Measurements from ENCODE around the gene MIPOL1.

The MIPOL1 gene

GRCh38 chr14:37340353-37340752 is 142.6 kb downstream of the MIPOL1 start:
- TF ChIP-seq, protein P1, sequence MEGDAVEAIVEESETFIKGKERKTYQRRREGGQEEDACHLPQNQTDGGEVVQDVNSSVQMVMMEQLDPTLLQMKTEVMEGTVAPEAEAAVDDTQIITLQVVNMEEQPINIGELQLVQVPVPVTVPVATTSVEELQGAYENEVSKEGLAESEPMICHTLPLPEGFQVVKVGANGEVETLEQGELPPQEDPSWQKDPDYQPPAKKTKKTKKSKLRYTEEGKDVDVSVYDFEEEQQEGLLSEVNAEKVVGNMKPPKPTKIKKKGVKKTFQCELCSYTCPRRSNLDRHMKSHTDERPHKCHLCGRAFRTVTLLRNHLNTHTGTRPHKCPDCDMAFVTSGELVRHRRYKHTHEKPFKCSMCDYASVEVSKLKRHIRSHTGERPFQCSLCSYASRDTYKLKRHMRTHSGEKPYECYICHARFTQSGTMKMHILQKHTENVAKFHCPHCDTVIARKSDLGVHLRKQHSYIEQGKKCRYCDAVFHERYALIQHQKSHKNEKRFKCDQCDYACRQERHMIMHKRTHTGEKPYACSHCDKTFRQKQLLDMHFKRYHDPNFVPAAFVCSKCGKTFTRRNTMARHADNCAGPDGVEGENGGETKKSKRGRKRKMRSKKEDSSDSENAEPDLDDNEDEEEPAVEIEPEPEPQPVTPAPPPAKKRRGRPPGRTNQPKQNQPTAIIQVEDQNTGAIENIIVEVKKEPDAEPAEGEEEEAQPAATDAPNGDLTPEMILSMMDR (conservative IDR thresholded peaks at IDR 0.05; ENCODE audit: control insufficient read depth, insufficient read depth, low read depth, low read length): peak; percentile 13
- DNase-seq (ENCODE audit: low read depth): no peak
- H3K4me3 ChIP-seq (ENCODE audit: control insufficient read depth, low read depth, low read length): no peak overlapping the region

- DNase-seq (ENCODE audit: low read depth): peak; percentile 14
- no peak overlapping the region for H3K4me3 ChIP-seq (ENCODE audit: control insufficient read depth, low read depth, low read length)
- TF ChIP-seq, protein P1 (conservative IDR thresholded peaks at IDR 0.05; ENCODE audit: control insufficient read depth, insufficient read depth, low read depth, low read length): no peak
Measured at GRCh38 chr14:37343307-37344094, 145.8 kb downstream of the MIPOL1 start.

- DNase-seq (ENCODE audit: low read depth): no peak
- TF ChIP-seq, protein P1 (conservative IDR thresholded peaks at IDR 0.05; ENCODE audit: control insufficient read depth, insufficient read depth, low read depth, low read length): no peak
Measured at GRCh38 chr14:37363661-37364060, 165.9 kb downstream of the MIPOL1 start.

GRCh38 chr14:37369425-37369824 is 171.7 kb downstream of the MIPOL1 start:
- no peak overlapping the region for H3K4me3 ChIP-seq (ENCODE audit: control insufficient read depth, low read depth, low read length)
- TF ChIP-seq, protein P1 (conservative IDR thresholded peaks at IDR 0.05; ENCODE audit: control insufficient read depth, insufficient read depth, low read depth, low read length): no peak
- no peak for DNase-seq (ENCODE audit: low read depth)

More at GRCh38 chr14:37363661-37364060, 165.9 kb downstream of the MIPOL1 start:
- no peak overlapping the region for H3K4me3 ChIP-seq (ENCODE audit: control insufficient read depth, low read depth, low read length)

DNA sequence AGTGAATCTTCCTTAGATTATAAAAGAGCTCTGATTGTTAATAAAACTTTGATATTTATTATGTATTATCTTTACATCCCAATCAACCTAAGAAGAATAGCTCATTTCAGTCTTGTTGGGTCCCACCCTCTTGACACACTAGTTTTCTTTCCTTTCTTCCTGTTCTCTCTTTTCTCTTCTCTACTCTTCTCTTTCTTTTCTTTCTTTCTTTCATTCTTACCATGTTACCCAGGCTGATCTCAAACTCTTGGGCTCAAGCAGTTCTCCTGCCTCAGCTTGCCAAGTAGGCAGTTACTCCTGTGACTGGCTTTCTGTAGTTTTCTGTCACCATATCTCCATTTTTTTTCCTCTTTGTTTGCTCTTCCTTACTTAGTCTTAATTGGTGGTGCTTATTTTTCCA is 177.8 kb downstream of the MIPOL1 start:
- TF ChIP-seq, protein P1 (conservative IDR thresholded peaks at IDR 0.05; ENCODE audit: control insufficient read depth, insufficient read depth, low read depth, low read length): no peak
- DNase-seq (ENCODE audit: low read depth): no peak
- no peak overlapping the region for H3K4me3 ChIP-seq (ENCODE audit: control insufficient read depth, low read depth, low read length)

DNA sequence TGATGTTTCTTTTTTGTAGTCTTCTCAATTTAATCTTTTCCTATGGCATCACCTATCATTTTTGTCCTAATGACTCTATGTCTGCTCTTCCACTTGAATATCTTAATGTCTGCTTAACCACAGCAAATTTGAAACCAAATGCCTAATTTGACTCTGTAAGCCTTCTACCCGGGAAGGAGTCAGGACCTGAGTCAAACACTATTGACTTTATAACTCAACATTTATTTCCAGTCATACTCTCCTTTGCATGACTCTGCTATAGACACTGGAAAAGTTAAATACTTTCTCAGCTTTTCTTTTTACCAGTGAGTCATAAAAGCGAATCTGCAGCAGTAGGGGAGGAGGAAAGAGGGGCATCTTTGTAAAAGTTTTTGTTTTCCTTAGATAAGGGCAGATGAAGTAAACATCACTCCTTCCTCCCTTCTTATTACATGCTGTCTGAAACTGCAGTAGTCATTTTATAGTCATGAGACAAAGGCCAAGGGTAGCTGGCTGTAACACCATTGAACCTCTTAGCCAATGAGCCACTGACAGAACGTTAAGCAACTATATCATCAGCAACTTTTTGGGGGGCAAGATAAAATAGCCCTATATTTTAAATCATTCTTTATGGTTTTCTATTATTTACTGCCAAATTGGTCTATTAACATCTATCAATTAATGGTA is 179.3 kb downstream of the MIPOL1 start:
- TF ChIP-seq, protein P1 (conservative IDR thresholded peaks at IDR 0.05; ENCODE audit: control insufficient read depth, insufficient read depth, low read depth, low read length): no peak
- no peak overlapping the region for H3K4me3 ChIP-seq (ENCODE audit: control insufficient read depth, low read depth, low read length)
- DNase-seq (ENCODE audit: low read depth): no peak

Measured in fibroblast of mammary gland (primary cell).